Thyroid gland (tissue), 4 donors: ENCODE measurements around the gene MIA. TPM values are rescaled to one million over a fixed set of nuclear protein-coding genes. Genes with fewer than 3 reads are reported as not detected.

ENCODE experiments used
- DNase-seq, 2 donors: peaks; one replicate each; pipeline ENCODE4 v3.0.0-alpha.2; 2019
- H3K27ac ChIP-seq, 3 donors: fragments of 200-600 bp; sonication (generic); 1 replicate in 2 of 3; 2 replicates in 1 of 3; pipeline ENCODE4 v1.5.1; 2016 to 2019; ENCODE audit warnings: mild to moderate bottlenecking in 1 of 3, moderate library complexity in 1 of 3
- H3K27me3 ChIP-seq: fragments of 200-600 bp; sonication (generic); one replicate; pipeline ENCODE4 v1.5.1; 2019
- H3K36me3 ChIP-seq, 2 donors: fragments of 200-600 bp; sonication (generic); one replicate each; pipeline ENCODE4 v1.5.1; 2016 to 2019
- H3K4me1 ChIP-seq, 2 donors: fragments of 200-600 bp; sonication (generic); one replicate each; pipeline ENCODE4 v1.5.1; 2017 to 2019
- H3K4me3 ChIP-seq, 3 donors: fragments of 200-600 bp; sonication (generic); replicated peaks in 1 of 3; 1 replicate in 2 of 3; 2 replicates in 1 of 3; pipeline ENCODE4 v1.5.1; 2016; ENCODE audit warnings: mild to moderate bottlenecking in 1 of 3
- H3K9me3 ChIP-seq: fragments of 200-600 bp; sonication (generic); one replicate; pipeline ENCODE4 v1.5.1; 2017
- POLR2A ChIP-seq, 2 donors: fragments of 450-650 bp; IDR thresholded peaks; one replicate each; pipeline ENCODE4 v1.6.1; 2017; ENCODE audit warnings: antibody characterized with exemption in 2 of 2, mild to moderate bottlenecking in 2 of 2, moderate library complexity in 1 of 2
- WGBS, 2 donors: methylation state at CpG; one replicate each; pipeline ENCODE4 v1.1.5; 2017; 5-methylcytosine and 5-hydroxymethylcytosine counted together
- intact Hi-C: fragments of 100-400 bp; cut with DNase I; formaldehyde crosslinking; loops from one replicate; pipeline ENCODE4 v1.15.1; 2023
- total RNA-seq, 4 donors: library from RNA; depleted of rRNA; stranded (reverse); fragments of >200 nt; gene quantifications; one replicate each; pipeline ENCODE4 v1.2.3, GENCODE V29; 2016
- TF ChIP-seq, protein P1 (sequence below), 6 experiments: fragments of 200-600 bp in 3 of 6; fragments of 450-650 bp in 3 of 6; sonication (generic) in 3 of 6; IDR thresholded peaks; one replicate each; pipeline ENCODE4 v1.5.1; 2016 to 2019; ENCODE audit warnings: antibody characterized with exemption in 6 of 6, mild to moderate bottlenecking in 2 of 6, inconsistent platforms in 1 of 6, moderate library complexity in 1 of 6

MIA gene
- total RNA-seq, 4 donors from 2014 or later, result not detected

DNA sequence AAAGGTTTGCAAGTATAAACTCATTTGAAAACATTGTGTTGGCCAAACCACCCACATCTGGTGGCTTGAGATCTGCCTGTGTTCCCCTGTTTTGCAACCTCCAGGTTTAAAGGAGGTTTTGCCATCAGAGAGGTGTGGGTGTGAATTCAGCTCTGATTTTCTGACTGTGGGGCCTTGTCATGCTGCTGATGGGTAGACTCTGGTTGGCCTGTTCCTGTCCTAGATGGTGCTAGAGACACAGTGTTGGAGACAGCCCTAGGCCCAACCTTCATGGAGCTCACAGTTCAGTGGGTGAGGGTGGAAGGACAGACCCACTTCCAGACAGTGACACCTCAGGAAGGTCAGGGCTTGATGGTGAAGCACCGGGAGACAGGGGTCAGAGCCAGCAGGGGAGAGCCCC, 10.2 kb downstream of the MIA start:
- intact Hi-C loops, result no loop called here
- Histone ChIP-seq H3K36me3 (peaks cover 0 to 2% of the 10 kb centered on the region in 2 donors), H3K4me3 (no peak overlapping the region), H3K9me3 (no peaks in the 10 kb centered on the region), H3K27me3 (no peaks in the 10 kb centered on the region), H3K4me1 (peaks cover 0 to 3% of the 10 kb centered on the region in 2 donors), H3K27ac (no peak overlapping the region)
- WGBS, 2 donors, result 50 to 63% methylated on average over 1 of the region's 1 CpG
- no peak for DNase-seq
- TF ChIP-seq, protein P1, sequence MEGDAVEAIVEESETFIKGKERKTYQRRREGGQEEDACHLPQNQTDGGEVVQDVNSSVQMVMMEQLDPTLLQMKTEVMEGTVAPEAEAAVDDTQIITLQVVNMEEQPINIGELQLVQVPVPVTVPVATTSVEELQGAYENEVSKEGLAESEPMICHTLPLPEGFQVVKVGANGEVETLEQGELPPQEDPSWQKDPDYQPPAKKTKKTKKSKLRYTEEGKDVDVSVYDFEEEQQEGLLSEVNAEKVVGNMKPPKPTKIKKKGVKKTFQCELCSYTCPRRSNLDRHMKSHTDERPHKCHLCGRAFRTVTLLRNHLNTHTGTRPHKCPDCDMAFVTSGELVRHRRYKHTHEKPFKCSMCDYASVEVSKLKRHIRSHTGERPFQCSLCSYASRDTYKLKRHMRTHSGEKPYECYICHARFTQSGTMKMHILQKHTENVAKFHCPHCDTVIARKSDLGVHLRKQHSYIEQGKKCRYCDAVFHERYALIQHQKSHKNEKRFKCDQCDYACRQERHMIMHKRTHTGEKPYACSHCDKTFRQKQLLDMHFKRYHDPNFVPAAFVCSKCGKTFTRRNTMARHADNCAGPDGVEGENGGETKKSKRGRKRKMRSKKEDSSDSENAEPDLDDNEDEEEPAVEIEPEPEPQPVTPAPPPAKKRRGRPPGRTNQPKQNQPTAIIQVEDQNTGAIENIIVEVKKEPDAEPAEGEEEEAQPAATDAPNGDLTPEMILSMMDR (IDR thresholded peaks at IDR 0.05), result no peak
- TF ChIP-seq POLR2A (IDR thresholded peaks at IDR 0.05), result no peak

DNA sequence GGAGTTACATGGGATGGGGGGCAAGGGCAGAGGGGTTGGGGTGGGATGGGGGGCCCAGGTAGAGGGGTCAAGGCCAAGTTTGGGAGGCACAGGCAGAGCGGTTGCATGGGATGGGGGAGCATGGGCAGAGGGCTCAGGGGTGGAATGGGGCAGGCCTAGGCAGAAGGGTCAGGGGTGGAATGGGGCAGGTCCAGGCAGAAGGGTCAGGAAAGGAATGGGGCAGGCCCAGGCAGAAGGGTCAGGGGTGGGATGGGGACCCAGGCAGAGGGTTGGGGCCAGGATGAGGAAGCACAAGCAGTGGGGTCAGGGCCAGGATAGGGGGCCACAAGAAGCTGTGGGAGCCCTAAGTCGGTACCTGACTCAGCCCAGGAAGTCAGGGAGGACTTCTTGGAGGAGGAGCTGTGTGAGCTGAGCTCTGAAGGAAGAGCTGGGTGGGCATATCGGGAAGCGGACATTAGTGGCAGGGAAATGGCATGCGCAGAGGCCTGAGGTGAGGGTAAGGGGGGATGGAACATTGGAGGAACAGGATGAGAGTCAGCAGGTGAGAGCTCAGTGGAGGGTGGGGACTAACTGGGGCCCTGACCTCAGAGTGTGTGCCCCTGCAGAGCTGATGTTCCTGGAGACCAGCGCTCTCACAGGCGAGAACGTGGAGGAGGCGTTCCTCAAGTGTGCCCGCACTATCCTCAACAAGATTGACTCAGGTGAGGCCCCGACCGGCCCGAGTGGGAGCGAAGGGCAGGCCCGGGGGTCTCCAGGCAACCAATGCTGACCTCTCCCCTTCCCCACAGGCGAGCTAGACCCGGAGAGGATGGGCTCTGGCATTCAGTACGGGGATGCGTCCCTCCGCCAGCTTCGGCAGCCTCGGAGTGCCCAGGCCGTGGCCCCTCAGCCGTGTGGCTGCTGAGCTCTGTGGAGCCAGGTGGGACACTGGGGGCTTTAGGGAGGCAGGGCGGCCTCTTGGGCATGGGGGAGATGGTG, 11.0 kb downstream of the MIA start:
- H3K4me1 ChIP-seq, result peaks cover 8 to 11% of the 10 kb centered on the region in 2 donors
- H3K27ac ChIP-seq, result no peak overlapping the region
- TF ChIP-seq, protein P1 (IDR thresholded peaks at IDR 0.05), result no peak
- no peak for TF ChIP-seq POLR2A (IDR thresholded peaks at IDR 0.05)
- H3K27me3 ChIP-seq, result no peaks in the 10 kb centered on the region
- 93 to 94% methylated on average over 20 to 24 of the region's 25 CpGs for WGBS, 2 donors
- DNase-seq, result no peak
- H3K9me3 ChIP-seq, result no peaks in the 10 kb centered on the region
- peaks cover 0 to 2% of the 10 kb centered on the region in 2 donors for H3K36me3 ChIP-seq
- no peak overlapping the region for H3K4me3 ChIP-seq
- intact Hi-C loops, result no loop called here

DNA sequence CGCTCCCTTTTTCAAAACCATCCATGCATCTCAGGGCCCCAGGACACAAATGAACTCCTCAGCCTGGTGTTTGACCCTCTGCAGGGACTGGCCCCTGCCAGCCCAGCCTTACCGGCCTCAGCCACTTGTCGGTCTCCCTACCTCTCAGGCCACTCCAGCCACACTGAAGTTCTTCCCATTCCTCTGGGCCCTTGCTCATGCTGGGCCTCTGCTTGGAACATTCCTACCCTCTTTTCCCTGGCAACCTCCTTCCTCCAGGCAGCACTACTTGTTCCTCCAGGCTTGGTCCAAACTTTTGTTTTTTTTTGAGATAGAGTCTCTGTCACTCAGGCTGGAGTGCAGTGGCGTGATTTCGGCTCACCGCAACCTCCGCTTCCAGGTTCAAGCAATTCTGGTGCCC, 16.0 kb downstream of the MIA start:
- peak; percentile 54 to 63 for DNase-seq
- Histone ChIP-seq H3K4me3 (no peak overlapping the region), H3K27me3 (no peaks in the 10 kb centered on the region), H3K4me1 (peaks cover 30 to 41% of the 10 kb centered on the region in 2 donors), H3K27ac (peak overlapping the region; percentile 69 to 79 (median 69)), H3K36me3 (no peaks in the 10 kb centered on the region), H3K9me3 (no peaks in the 10 kb centered on the region)
- intact Hi-C loops, result no loop called here
- TF ChIP-seq, protein P1 (IDR thresholded peaks at IDR 0.05), result no peak
- 57 to 73% methylated on average over 7 of the region's 7 CpGs for WGBS, 2 donors

DNA sequence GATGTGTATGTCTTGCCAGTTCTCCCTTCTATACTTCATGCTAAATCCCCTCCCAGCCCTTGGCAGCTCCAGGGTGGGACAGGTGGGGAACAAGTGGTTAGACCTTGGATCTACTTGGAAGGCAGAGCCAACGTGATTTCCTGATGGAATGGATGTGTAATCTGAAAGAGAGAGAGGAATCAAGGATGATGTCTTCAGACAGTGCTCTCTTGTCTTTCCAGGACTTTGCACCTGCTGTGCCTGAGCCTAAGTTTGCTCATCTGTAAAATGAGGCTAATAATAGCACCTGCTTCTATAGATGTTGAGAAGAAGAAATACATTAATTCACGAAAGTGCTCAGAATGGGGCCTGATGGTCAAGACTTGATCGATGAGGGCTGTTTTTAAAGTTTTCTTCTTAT, 16.7 kb downstream of the MIA start:
- no peak for TF ChIP-seq POLR2A (IDR thresholded peaks at IDR 0.05)
- TF ChIP-seq, protein P1 (IDR thresholded peaks at IDR 0.05), result no peak
- Histone ChIP-seq H3K9me3 (no peaks in the 10 kb centered on the region), H3K4me1 (peaks cover 32 to 43% of the 10 kb centered on the region in 2 donors), H3K4me3 (no peak overlapping the region), H3K27ac (peak overlapping the region; percentile 69 to 79 (median 69)), H3K36me3 (no peaks in the 10 kb centered on the region), H3K27me3 (no peaks in the 10 kb centered on the region)
- intact Hi-C loops, result no loop called here
- no peak for DNase-seq
- WGBS, 2 donors, result 51 to 56% methylated on average over 3 of the region's 3 CpGs
